ENCODE measurements around the gene NPAS3. TPM values are rescaled to one million over a fixed set of nuclear protein-coding genes. Genes with fewer than 3 reads are reported as not detected.

NPAS3 gene
- total RNA-seq, 6 donors from 2014 or later = 0.30 to 0.77 (median 0.59) TPM; not detected in 2

DNA sequence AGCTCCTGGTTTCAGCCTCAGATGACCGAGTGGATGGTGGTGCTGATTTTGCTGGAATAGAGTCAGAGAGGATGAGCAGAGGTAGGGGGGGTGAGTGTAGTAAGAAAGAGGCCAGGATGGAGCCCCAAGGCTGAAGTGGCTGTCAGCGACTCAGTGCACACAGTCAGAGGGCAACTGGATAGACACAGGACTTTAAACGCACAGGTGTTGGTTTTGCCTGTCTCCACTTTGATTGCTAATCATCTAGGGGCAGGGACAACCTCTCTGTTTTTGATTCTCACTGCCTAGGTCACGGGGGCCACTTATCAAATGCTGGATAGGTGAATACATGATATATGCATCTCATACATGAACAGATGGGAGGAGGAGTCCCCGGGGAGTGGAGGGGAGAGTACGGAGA lies 912.7 kb downstream of the NPAS3 start:
- Histone ChIP-seq H3K4me1 (no peaks in the 10 kb centered on the region), H3K27ac (no peak overlapping the region), H3K4me3 (no peak overlapping the region), H3K36me3 (no peaks in the 10 kb centered on the region), H3K9me3 (no peaks in the 10 kb centered on the region), H3K27me3 (no peaks in the 10 kb centered on the region)
- no peak for DNase-seq
- ATAC-seq (ENCODE audit: low FRiP score in 2 of 2) = no peak
- TF ChIP-seq CTCF (IDR thresholded peaks at IDR 0.05) = no peak
- no peak for TF ChIP-seq POLR2AphosphoS5 (IDR thresholded peaks at IDR 0.05)
- no peak for TF ChIP-seq EP300 (IDR thresholded peaks at IDR 0.05)
- no peak for TF ChIP-seq POLR2A (IDR thresholded peaks at IDR 0.05)
- 61 to 84% methylated on average over 6 of the region's 6 CpGs for WGBS, 2 donors

DNA sequence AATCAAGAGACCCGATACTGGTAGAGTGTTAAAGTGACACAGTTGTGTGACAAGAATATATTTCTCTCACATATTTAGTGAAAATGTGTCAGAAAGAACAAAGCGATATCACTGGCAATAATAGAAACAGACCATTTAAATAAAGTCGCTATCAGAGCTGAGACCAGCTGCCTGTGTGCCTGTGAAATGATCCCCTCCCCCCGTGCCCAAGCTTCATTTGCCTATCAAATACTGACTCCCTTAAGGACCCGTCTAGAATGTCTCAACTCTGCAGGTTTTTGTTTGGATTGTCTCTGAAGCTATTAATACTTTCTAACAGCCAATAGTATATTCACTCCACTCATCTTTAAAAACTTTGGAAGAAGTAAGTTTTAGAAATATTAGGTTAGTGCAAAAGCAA lies 913.3 kb downstream of the NPAS3 start:
- Histone ChIP-seq H3K4me1 (no peaks in the 10 kb centered on the region), H3K4me3 (no peak overlapping the region), H3K27ac (no peak overlapping the region), H3K27me3 (no peaks in the 10 kb centered on the region), H3K9me3 (no peaks in the 10 kb centered on the region), H3K36me3 (no peaks in the 10 kb centered on the region)
- no peak for DNase-seq
- ATAC-seq (ENCODE audit: low FRiP score in 2 of 2) = no peak
- 60 to 67% methylated on average over 5 of the region's 5 CpGs for WGBS, 2 donors
- no peak for TF ChIP-seq POLR2A (IDR thresholded peaks at IDR 0.05)
- TF ChIP-seq EP300 (IDR thresholded peaks at IDR 0.05) = no peak
- no peak for TF ChIP-seq POLR2AphosphoS5 (IDR thresholded peaks at IDR 0.05)
- no peak for TF ChIP-seq CTCF (IDR thresholded peaks at IDR 0.05)
